GM23338 (cell line): ENCODE measurements around the gene SLC2A11. TPM values are rescaled to one million over a fixed set of nuclear protein-coding genes. Genes with fewer than 3 reads are reported as not detected.

Experiments
- ATAC-seq: fragments of 200-7000 bp; cut with Tn5 transposase; 3 replicates; pipeline ENCODE4 v1.9.1; 2020
- DNase-seq: peaks from one replicate; pipeline ENCODE4 v3.0.0-alpha.2; 2015; ENCODE audit warnings: low spot score
- H2AFZ ChIP-seq: fragments of 200-600 bp; sonication (generic); 2 replicates; pipeline ENCODE4 v1.8.0; 2016; ENCODE audit warnings: antibody characterized with exemption, mild to moderate bottlenecking, moderate library complexity
- H3F3A ChIP-seq: fragments of 200-600 bp; sonication (generic); replicated peaks from 2 replicates; pipeline ENCODE4 v1.8.0; 2017; ENCODE audit warnings: antibody characterized with exemption, mixed run types, low read depth
- H3K27ac ChIP-seq: fragments of 200-600 bp; sonication (generic); 2 replicates; pipeline ENCODE4 v1.6.1; 2016; ENCODE audit warnings: low read depth
- H3K27me3 ChIP-seq: fragments of 200-600 bp; sonication (generic); 2 replicates; pipeline ENCODE4 v1.8.0; 2016; ENCODE audit warnings: mild to moderate bottlenecking, mixed run types, moderate library complexity; ENCODE audit not compliant: insufficient read depth
- H3K36me3 ChIP-seq: fragments of 200-600 bp; sonication (generic); 2 replicates; pipeline ENCODE4 v1.8.0; 2016; ENCODE audit warnings: mild to moderate bottlenecking; ENCODE audit not compliant: insufficient read depth
- H3K4me1 ChIP-seq: fragments of 200-600 bp; sonication (generic); 2 replicates; pipeline ENCODE4 v1.8.0; 2016; ENCODE audit warnings: mild to moderate bottlenecking, moderate library complexity; ENCODE audit not compliant: insufficient read depth
- H3K4me2 ChIP-seq: fragments of 200-600 bp; sonication (generic); 2 replicates; pipeline ENCODE4 v1.7.1; 2017; ENCODE audit warnings: mixed run types
- H3K4me3 ChIP-seq: fragments of 200-600 bp; sonication (generic); 2 replicates; pipeline ENCODE4 v1.6.1; 2016; ENCODE audit warnings: mixed run types
- H3K79me2 ChIP-seq: fragments of 200-600 bp; sonication (generic); replicated peaks from 2 replicates; pipeline ENCODE4 v1.8.0; 2017; ENCODE audit warnings: mild to moderate bottlenecking; ENCODE audit not compliant: insufficient read depth
- H3K9me2 ChIP-seq: fragments of 200-600 bp; sonication (generic); 2 replicates; pipeline ENCODE4 v1.8.0; 2017; ENCODE audit not compliant: insufficient read depth
- H4K20me1 ChIP-seq: fragments of 200-600 bp; sonication (generic); replicated peaks from 2 replicates; pipeline ENCODE4 v1.8.0; 2017; ENCODE audit warnings: mild to moderate bottlenecking; ENCODE audit not compliant: insufficient read depth
- H3K27ac Mint-ChIP-seq: 2 replicates; pipeline ENCODE4 v1.8.0; 2020; ENCODE audit warnings: inconsistent platforms, mild to moderate bottlenecking, moderate library complexity, mixed read lengths
- H3K27me3 Mint-ChIP-seq: 3 replicates; pipeline ENCODE4 v1.8.0; 2022; ENCODE audit warnings: low read depth, mild to moderate bottlenecking, moderate library complexity, mixed read lengths, inconsistent platforms; ENCODE audit not compliant: insufficient read depth, poor library complexity
- H3K36me3 Mint-ChIP-seq: 3 replicates; pipeline ENCODE4 v1.8.0; 2021; ENCODE audit warnings: low read depth, mild to moderate bottlenecking, inconsistent platforms, moderate library complexity, mixed read lengths
- H3K4me1 Mint-ChIP-seq: 3 replicates; pipeline ENCODE4 v1.8.0; 2020; ENCODE audit warnings: mild to moderate bottlenecking, inconsistent platforms, mixed read lengths
- H3K4me3 Mint-ChIP-seq: 3 replicates; pipeline ENCODE4 v1.8.0; 2021; ENCODE audit warnings: moderate library complexity, mild to moderate bottlenecking, inconsistent platforms, mixed read lengths
- H3K9me3 Mint-ChIP-seq: 3 replicates; pipeline ENCODE4 v1.8.0; 2020; ENCODE audit warnings: moderate library complexity, mild to moderate bottlenecking, inconsistent platforms, mixed read lengths
- CREB1 ChIP-seq: fragments of 250-450 bp; sonication (Bioruptor Pico); IDR thresholded peaks from 2 replicates; pipeline ENCODE4 v1.5.0; 2020; ENCODE audit warnings: low read depth, mild to moderate bottlenecking, moderate library complexity
- EZH2 ChIP-seq: fragments of 200-600 bp; sonication (generic); IDR thresholded peaks from one replicate; pipeline ENCODE4 v1.8.0; 2017; ENCODE audit warnings: antibody characterized with exemption, mild to moderate bottlenecking, low read depth; ENCODE audit not compliant: unreplicated experiment
- EZH2phosphoT487 ChIP-seq: fragments of 200-600 bp; sonication (generic); IDR thresholded peaks from one replicate; pipeline ENCODE4 v1.8.1; 2018; ENCODE audit warnings: antibody characterized with exemption; ENCODE audit not compliant: unreplicated experiment
- JUNB ChIP-seq: IDR thresholded peaks from one replicate; pipeline ENCODE4 v1.6.1; 2016; ENCODE audit warnings: antibody characterized with exemption; ENCODE audit not compliant: unreplicated experiment
- NANOG ChIP-seq: IDR thresholded peaks from 2 replicates; pipeline ENCODE4 v1.6.1; 2016; ENCODE audit warnings: antibody characterized with exemption, borderline replicate concordance
- POLR2AphosphoS5 ChIP-seq: IDR thresholded peaks from 2 replicates; pipeline ENCODE4 v1.6.1; 2016; ENCODE audit warnings: antibody characterized with exemption, low read depth
- ZNF114 ChIP-seq: fragments of 250-450 bp; sonication (Bioruptor Pico); IDR thresholded peaks from 2 replicates; pipeline ENCODE4 v1.5.0; 2020; ENCODE audit warnings: mild to moderate bottlenecking, moderate library complexity
- ZNF331 ChIP-seq: fragments of 250-450 bp; sonication (Bioruptor Pico); IDR thresholded peaks from 2 replicates; pipeline ENCODE4 v1.5.0; 2020; ENCODE audit warnings: low read depth, mild to moderate bottlenecking, moderate library complexity
- polyA plus RNA-seq: library from polyadenylated mRNA; unstranded; fragments of >200 nt; fragmentation: Nextera tagmentation; extraction: Ambion mirVana; gene quantifications from 2 replicates; pipeline ENCODE4 v1.2.1, GENCODE V29; 2016
- total RNA-seq: library from RNA; depleted of rRNA; stranded (reverse); fragments of >200 nt; shearing (Covaris generic); gene quantifications from 2 replicates; pipeline ENCODE4 v1.2.3, GENCODE V29; 2014
- TF ChIP-seq, protein P1 (sequence below): IDR thresholded peaks from one replicate; pipeline ENCODE4 v1.6.1; 2018; ENCODE audit warnings: antibody characterized with exemption; ENCODE audit not compliant: unreplicated experiment
- TF ChIP-seq, protein P2 (sequence below), 2 experiments: fragments of 200-600 bp in 1 of 2; sonication (generic) in 1 of 2; conservative IDR thresholded peaks; 2 replicates each; pipeline versions ENCODE4 v1.5.1 to v1.6.1; 2016 to 2017; ENCODE audit warnings: antibody characterized with exemption in 2 of 2, low read depth in 2 of 2, mild to moderate bottlenecking in 2 of 2, moderate library complexity in 1 of 2

Gene SLC2A11
- total and polyA plus RNA-seq, 2 experiments from 2014 or later: 7.1 to 21.8 TPM

DNA sequence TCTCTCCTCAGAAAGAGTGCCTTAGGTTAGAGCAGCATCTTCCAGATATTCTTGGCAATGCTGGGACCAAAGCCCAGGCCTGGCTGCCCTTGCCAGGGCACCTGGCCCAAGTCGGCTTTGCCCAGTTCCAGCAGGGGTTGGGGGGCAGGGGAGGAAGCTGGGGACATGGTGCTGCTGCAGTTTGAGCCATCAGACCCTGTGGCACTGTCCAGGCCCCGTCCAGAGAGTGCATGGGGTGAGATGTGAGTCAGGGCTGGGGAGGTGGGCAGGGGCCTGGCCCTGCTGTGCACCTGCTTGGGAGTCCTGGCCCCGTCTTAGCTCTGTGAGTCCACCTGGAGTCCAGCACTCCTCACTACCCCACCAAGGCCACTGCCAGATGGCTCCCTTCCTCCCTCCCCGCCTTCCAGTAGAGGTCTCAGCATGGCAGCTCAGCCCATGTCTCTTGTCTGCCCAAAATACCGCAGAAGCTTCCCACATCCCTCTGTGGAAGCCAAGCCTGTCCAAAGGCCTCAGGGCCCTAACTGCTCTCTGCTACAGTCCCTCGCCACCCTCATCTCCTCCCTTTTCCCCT lies 35.5 kb upstream of the SLC2A11 start:
- H3K79me2 ChIP-seq: no peaks in the 10 kb centered on the region
- H3K4me2 ChIP-seq: no peak overlapping the region
- H3K27me3 Mint-ChIP-seq: peaks cover 26% of the 10 kb centered on the region
- no peak overlapping the region for H3K4me3 Mint-ChIP-seq
- no peaks in the 10 kb centered on the region; the same call in 2 of the 3 replicates for H3K9me3 Mint-ChIP-seq
- H3K36me3 ChIP-seq: peaks cover 42% of the 10 kb centered on the region
- ATAC-seq (no peak), DNase-seq (no peak)
- no peaks in the 10 kb centered on the region for H3K4me1 ChIP-seq
- no peaks in the 10 kb centered on the region for H3F3A ChIP-seq
- no peak overlapping the region for H3K27ac ChIP-seq
- TF ChIP-seq, protein P1, sequence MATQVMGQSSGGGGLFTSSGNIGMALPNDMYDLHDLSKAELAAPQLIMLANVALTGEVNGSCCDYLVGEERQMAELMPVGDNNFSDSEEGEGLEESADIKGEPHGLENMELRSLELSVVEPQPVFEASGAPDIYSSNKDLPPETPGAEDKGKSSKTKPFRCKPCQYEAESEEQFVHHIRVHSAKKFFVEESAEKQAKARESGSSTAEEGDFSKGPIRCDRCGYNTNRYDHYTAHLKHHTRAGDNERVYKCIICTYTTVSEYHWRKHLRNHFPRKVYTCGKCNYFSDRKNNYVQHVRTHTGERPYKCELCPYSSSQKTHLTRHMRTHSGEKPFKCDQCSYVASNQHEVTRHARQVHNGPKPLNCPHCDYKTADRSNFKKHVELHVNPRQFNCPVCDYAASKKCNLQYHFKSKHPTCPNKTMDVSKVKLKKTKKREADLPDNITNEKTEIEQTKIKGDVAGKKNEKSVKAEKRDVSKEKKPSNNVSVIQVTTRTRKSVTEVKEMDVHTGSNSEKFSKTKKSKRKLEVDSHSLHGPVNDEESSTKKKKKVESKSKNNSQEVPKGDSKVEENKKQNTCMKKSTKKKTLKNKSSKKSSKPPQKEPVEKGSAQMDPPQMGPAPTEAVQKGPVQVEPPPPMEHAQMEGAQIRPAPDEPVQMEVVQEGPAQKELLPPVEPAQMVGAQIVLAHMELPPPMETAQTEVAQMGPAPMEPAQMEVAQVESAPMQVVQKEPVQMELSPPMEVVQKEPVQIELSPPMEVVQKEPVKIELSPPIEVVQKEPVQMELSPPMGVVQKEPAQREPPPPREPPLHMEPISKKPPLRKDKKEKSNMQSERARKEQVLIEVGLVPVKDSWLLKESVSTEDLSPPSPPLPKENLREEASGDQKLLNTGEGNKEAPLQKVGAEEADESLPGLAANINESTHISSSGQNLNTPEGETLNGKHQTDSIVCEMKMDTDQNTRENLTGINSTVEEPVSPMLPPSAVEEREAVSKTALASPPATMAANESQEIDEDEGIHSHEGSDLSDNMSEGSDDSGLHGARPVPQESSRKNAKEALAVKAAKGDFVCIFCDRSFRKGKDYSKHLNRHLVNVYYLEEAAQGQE: no peak
- TF ChIP-seq, protein P2, sequence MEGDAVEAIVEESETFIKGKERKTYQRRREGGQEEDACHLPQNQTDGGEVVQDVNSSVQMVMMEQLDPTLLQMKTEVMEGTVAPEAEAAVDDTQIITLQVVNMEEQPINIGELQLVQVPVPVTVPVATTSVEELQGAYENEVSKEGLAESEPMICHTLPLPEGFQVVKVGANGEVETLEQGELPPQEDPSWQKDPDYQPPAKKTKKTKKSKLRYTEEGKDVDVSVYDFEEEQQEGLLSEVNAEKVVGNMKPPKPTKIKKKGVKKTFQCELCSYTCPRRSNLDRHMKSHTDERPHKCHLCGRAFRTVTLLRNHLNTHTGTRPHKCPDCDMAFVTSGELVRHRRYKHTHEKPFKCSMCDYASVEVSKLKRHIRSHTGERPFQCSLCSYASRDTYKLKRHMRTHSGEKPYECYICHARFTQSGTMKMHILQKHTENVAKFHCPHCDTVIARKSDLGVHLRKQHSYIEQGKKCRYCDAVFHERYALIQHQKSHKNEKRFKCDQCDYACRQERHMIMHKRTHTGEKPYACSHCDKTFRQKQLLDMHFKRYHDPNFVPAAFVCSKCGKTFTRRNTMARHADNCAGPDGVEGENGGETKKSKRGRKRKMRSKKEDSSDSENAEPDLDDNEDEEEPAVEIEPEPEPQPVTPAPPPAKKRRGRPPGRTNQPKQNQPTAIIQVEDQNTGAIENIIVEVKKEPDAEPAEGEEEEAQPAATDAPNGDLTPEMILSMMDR (conservative IDR thresholded peaks at IDR 0.05; ENCODE audit: low read depth in 2 of 2): no peak
- no peak for TF ChIP-seq EZH2phosphoT487
- no peak for TF ChIP-seq POLR2AphosphoS5
- no peak for TF ChIP-seq JUNB
- TF ChIP-seq NANOG: no peak
- no peak for TF ChIP-seq ZNF331 (CRISPR knock-in tag)
- peaks cover 95% of the 10 kb centered on the region for H3K36me3 Mint-ChIP-seq
- peaks cover 11% of the 10 kb centered on the region; the same call in 2 of the 3 replicates for H3K4me1 Mint-ChIP-seq
- no peak overlapping the region for H2AFZ ChIP-seq
- H3K9me2 ChIP-seq: no peaks in the 10 kb centered on the region
- no peaks in the 10 kb centered on the region for H4K20me1 ChIP-seq
- H3K4me3 ChIP-seq: no peak overlapping the region
- H3K27me3 ChIP-seq: no peaks in the 10 kb centered on the region
- H3K27ac Mint-ChIP-seq: no peak overlapping the region; the same call in none of the 2 replicates

DNA sequence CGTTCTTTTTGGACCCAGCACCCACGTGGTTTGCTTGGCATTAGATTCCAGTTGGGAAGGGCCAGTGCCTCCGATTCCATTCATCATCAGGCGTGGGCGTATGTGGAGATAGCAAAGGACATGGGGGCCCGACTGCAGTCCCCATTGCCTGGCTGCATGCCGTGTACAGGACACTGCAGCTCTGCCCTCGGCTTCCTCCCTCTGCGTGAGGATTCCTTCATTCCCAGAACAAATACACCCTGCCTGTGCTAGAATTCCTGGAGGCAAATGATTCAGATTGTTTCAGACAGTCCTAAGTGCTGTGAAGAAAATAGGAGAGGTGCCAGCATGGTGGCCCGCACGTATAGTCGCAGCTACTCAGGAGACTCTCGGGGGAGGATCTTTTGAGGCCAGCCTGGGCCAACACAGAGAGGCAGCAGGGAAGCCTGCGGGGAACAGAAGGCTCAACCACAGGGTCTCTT lies 34.3 kb upstream of the SLC2A11 start:
- peaks cover 11% of the 10 kb centered on the region; the same call in 2 of the 3 replicates for H3K4me1 Mint-ChIP-seq
- H4K20me1 ChIP-seq: no peaks in the 10 kb centered on the region
- H3K4me3 ChIP-seq: no peak overlapping the region
- no peaks in the 10 kb centered on the region for H3K79me2 ChIP-seq
- H2AFZ ChIP-seq: no peak overlapping the region
- H3K27ac ChIP-seq: no peak overlapping the region
- ATAC-seq: no peak
- no peaks in the 10 kb centered on the region; the same call in 2 of the 3 replicates for H3K9me3 Mint-ChIP-seq
- H3K27me3 ChIP-seq: no peaks in the 10 kb centered on the region
- no peaks in the 10 kb centered on the region for H3F3A ChIP-seq
- no peak overlapping the region for H3K27ac Mint-ChIP-seq
- H3K27me3 Mint-ChIP-seq: peaks cover 24% of the 10 kb centered on the region
- no peak overlapping the region for H3K4me3 Mint-ChIP-seq
- H3K4me2 ChIP-seq: no peak overlapping the region
- TF ChIP-seq, protein P2 (conservative IDR thresholded peaks at IDR 0.05; ENCODE audit: low read depth in 2 of 2): no peak
- TF ChIP-seq, protein P1: no peak
- no peak for TF ChIP-seq CREB1
- TF ChIP-seq JUNB: no peak
- TF ChIP-seq EZH2phosphoT487: no peak
- TF ChIP-seq ZNF114 (CRISPR knock-in tag): no peak
- no peak for TF ChIP-seq EZH2
- H3K36me3 Mint-ChIP-seq: peaks cover 87% of the 10 kb centered on the region
- no peaks in the 10 kb centered on the region for H3K4me1 ChIP-seq
- no peak for DNase-seq
- peaks cover 30% of the 10 kb centered on the region for H3K36me3 ChIP-seq
- no peaks in the 10 kb centered on the region for H3K9me2 ChIP-seq
